ENCODE data around the gene WDR82.

WDR82 gene

GRCh38 chr3:52299247-52299878, 20.9 kb upstream of the WDR82 start:
- DNase-seq (ENCODE audit: low spot score), result no peak
- in situ Hi-C loops (cut with MboI; ENCODE audit: low pct_unique_long_range_greater_than_20kb, low sequenced_read_pairs, unreplicated experiment), result no loop called here
- TF ChIP-seq, protein P1, sequence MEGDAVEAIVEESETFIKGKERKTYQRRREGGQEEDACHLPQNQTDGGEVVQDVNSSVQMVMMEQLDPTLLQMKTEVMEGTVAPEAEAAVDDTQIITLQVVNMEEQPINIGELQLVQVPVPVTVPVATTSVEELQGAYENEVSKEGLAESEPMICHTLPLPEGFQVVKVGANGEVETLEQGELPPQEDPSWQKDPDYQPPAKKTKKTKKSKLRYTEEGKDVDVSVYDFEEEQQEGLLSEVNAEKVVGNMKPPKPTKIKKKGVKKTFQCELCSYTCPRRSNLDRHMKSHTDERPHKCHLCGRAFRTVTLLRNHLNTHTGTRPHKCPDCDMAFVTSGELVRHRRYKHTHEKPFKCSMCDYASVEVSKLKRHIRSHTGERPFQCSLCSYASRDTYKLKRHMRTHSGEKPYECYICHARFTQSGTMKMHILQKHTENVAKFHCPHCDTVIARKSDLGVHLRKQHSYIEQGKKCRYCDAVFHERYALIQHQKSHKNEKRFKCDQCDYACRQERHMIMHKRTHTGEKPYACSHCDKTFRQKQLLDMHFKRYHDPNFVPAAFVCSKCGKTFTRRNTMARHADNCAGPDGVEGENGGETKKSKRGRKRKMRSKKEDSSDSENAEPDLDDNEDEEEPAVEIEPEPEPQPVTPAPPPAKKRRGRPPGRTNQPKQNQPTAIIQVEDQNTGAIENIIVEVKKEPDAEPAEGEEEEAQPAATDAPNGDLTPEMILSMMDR (IDR thresholded peaks at IDR 0.05; ENCODE audit: extremely low read depth, insufficient read depth, missing control alignments), result no peak

DNA sequence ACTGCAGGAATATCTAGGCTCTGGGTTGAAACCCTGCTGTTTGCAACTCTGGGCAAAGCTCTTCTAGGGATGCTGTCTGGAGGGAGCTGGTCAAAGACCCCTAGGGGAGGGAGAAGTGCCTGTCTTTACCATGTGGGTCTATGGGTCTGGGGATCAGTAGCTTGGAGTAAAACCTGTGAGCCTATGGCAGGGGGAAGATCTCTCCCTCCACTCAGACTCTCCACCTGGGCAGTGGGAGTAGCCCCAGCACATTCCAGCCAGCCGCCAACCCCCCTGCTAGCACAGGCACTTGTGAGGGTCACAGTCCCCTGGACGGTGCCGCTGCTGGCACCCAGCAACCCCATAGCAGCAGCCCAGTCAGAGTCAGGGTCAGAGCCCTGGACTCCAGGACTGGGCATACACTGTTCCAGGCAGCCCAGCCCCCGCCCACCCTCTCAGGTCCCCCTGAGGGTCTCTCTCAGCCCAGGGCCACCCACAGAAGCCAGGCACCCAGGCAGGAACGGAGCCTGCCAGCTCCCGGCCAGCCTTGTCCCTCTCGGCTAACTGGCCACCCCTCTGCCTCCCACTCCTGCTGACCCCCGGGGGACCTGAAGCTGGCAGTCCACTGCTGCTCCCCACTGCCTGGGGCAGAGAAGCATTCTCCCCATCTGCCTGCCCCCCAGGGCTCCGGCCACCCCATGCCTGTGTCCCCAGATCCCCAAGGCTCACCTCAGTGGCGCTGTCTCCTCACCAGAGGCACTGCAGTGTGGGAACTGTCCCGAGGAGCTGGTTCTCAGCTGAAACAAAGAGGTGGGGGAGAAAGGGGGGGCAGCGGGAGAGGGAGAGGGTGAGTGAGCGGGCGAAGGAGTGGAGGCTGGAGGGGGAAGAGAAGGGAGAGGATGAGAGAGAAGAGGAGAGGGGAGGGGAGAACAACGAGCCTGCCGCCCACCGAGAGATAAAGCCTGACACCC, 20.0 kb upstream of the WDR82 start:
- DNase-seq (ENCODE audit: low spot score), result no peak
- TF ChIP-seq, protein P1 (IDR thresholded peaks at IDR 0.05; ENCODE audit: extremely low read depth, insufficient read depth, missing control alignments), result no peak
- in situ Hi-C loops (cut with MboI; ENCODE audit: low pct_unique_long_range_greater_than_20kb, low sequenced_read_pairs, unreplicated experiment), result no loop called here

- TF ChIP-seq, protein P1 (IDR thresholded peaks at IDR 0.05; ENCODE audit: extremely low read depth, insufficient read depth, missing control alignments), result no peak
- no peak for DNase-seq (ENCODE audit: low spot score)
- in situ Hi-C loops (cut with MboI; ENCODE audit: low pct_unique_long_range_greater_than_20kb, low sequenced_read_pairs, unreplicated experiment), result no loop called here
Observed at GRCh38 chr3:52297242-52298148, 19.0 kb upstream of the WDR82 start.

DNA sequence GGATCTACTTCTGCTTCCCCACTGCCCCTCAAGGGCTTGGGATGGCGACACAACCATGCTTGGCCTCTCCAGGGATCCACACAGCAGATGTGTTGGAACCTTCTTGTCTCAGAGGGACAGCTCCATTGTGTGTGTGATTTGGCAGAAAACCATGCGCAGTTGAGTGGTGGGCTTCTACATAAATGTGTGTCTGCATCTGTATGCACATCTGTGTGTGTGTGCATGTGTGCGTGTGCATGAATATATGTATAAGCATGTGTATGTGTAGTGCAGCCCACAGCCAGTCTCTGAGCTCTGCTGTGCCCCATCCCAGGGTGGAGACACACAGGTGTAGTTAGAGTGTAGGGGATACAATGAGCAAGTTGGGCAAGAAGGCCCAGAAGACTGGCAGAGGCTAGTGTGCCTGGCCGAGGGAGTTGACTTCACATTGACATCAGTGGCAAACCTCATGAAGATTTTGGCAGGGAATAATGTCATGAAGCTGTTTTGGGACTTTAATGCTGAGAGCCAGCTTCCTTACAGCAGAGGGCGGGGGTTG, 17.3 kb upstream of the WDR82 start:
- no peak for DNase-seq (ENCODE audit: low spot score)
- in situ Hi-C loops (cut with MboI; ENCODE audit: low pct_unique_long_range_greater_than_20kb, low sequenced_read_pairs, unreplicated experiment), result no loop called here
- TF ChIP-seq, protein P1 (IDR thresholded peaks at IDR 0.05; ENCODE audit: extremely low read depth, insufficient read depth, missing control alignments), result no peak

DNA sequence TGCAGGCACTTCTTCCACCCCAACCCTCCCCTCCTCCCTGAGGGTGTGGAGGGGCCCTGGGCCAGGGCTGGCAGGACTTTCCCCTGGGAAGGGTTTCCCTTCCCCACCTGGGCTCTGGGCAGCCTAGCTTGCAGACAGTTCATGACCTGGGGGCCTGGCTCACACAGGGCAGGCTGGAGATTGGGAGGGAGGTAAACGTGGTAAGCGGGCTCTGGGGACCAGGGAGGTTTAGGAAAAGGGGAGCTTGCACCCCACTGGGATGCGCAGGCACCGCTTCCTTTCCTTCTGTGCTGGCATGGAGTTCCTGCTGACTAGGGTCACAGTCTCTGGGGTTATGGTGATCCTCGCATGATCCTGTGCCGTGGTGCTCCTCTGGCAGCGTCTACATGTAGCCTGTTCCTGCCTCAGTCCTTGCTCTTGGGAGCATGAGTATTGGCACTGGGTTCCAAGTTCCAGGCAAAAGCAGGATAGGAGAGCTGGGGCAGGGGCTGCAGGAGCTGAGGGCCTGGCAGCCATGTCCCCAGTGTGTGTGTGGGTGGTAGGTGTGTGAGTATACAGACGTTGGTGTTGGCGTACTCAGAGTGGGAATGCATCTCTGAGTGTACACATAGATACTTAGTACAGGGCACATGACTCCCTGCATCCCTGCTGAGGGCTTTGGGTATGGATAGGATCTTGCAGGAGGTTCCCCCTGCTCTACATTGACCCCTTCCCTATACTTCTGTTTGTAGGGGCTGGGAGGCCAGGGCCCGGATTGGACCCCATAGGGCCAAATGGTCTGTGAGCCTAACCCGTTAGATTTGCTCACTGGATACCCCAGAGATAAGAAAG, 16.1 kb upstream of the WDR82 start:
- in situ Hi-C loops (cut with MboI; ENCODE audit: low pct_unique_long_range_greater_than_20kb, low sequenced_read_pairs, unreplicated experiment), result loop anchor here (5.0 kb wide), 1 partner anchor 48 kb away; no protein-coding TSS in a partner anchor
- TF ChIP-seq, protein P1 (IDR thresholded peaks at IDR 0.05; ENCODE audit: extremely low read depth, insufficient read depth, missing control alignments), result no peak

More for the DNA sequence above, 16.1 kb upstream of the WDR82 start:
- DNase-seq (ENCODE audit: low spot score), result no peak

All from GM13977 (cell line).